ENCODE results near the gene CD226. TPM values are rescaled to one million over a fixed set of nuclear protein-coding genes. Genes with fewer than 3 reads are reported as not detected.

CD226 gene
- total RNA-seq, 1 experiment from 2014 or later = 1.2 TPM

- no peak for DNase-seq (ENCODE audit: low read depth, low spot score)
Measured at GRCh38 chr18:69996417-69996816, 48.7 kb upstream of the CD226 start.

DNA sequence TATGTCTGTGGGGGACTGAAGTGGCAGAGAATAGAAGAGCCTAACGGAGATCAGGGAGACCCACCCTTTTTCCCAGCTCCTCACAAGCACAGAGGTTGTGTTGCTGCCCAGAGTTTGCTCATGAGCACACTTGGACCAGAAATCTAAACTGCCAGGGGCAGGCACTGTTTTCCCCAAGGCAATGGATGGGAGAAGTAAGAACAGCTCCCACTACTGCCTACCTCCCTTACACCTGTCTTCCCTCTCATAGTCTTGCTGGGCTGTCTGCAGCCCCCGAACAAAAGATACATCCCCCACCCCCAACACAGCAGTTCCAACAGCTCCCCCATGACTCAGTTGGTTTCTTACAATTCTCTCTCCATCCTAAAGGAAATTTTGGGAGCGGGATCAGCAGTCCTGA lies 48.1 kb upstream of the CD226 start:
- Histone ChIP-seq H3K79me2 (ENCODE audit: insufficient read depth, low read length) (no peaks in the 10 kb centered on the region), H3K27me3 (ENCODE audit: insufficient read depth, low read length) (no peaks in the 10 kb centered on the region), H2AFZ (ENCODE audit: low read depth, low read length, poor library complexity, severe bottlenecking) (no peak overlapping the region), H3K9me2 (ENCODE audit: insufficient read depth) (no peaks in the 10 kb centered on the region), H4K20me1 (ENCODE audit: insufficient read depth) (no peaks in the 10 kb centered on the region), H3K27ac (ENCODE audit: low read depth, low read length) (no peak overlapping the region), H3K4me3 (replicated peaks in 1 of 2; ENCODE audit: low read depth in 1 of 2, low read length in 2 of 2) (no peak overlapping the region), H3K4me2 (ENCODE audit: low read length) (no peak overlapping the region), H3K9me3 (ENCODE audit: control insufficient read depth in 1 of 2, insufficient read depth in 1 of 2, low read depth in 1 of 2, low read length in 2 of 2) (no peaks in the 10 kb centered on the region), H3K36me3 (ENCODE audit: control insufficient read depth in 1 of 2, insufficient read depth in 2 of 2, low read length in 2 of 2) (peaks cover 0 to 2% of the 10 kb centered on the region in 2 experiments; a peak in 1 of 4 replicates), H3K4me1 (ENCODE audit: control insufficient read depth in 1 of 2, insufficient read depth in 2 of 2, low read length in 2 of 2) (0 out of 4 replicates have a peak, but pooled peaks cover 0 to 2% of the 10 kb centered on the region in 2 experiments), H3K9ac (ENCODE audit: low read length) (no peak overlapping the region)
- RAD21 ChIA-PET (ENCODE audit: low non-redundant PET in 1 of 2, low total read pairs in 2 of 2, uncharacterized antibody in 2 of 2, unreplicated experiment in 2 of 2) = no interaction called here
- DNase-seq (ENCODE audit: low read depth, low spot score) (no peak), ATAC-seq (no peak)
- POLR2A ChIA-PET = no interaction called here
- CTCF ChIA-PET = no interaction called here
- intact Hi-C loops (cut with micrococcal nuclease) = no loop called here
- no TSS peak for BruUV-seq (replicated peaks)
- no peak for TF ChIP-seq ATF3 (IDR thresholded peaks at IDR 0.05)
- no peak for TF ChIP-seq SP1 (IDR thresholded peaks at IDR 0.05; ENCODE audit: low read depth)
- TF ChIP-seq POLR2AphosphoS5 (IDR thresholded peaks at IDR 0.05; ENCODE audit: low read depth, low read length) = no peak
- TF ChIP-seq EZH2phosphoT487 (IDR thresholded peaks at IDR 0.05; ENCODE audit: borderline replicate concordance) = no peak
- no peak for TF ChIP-seq RAD21 (IDR thresholded peaks at IDR 0.05; ENCODE audit: low read depth)
- TF ChIP-seq ZFX (IDR thresholded peaks at IDR 0.05) = no peak
- no peak for TF ChIP-seq EZH2 (IDR thresholded peaks at IDR 0.05)
- no peak for TF ChIP-seq TCF7L2 (IDR thresholded peaks at IDR 0.05; ENCODE audit: borderline replicate concordance, extremely low read depth, insufficient read depth, insufficient read length)
- TF ChIP-seq JUND (IDR thresholded peaks at IDR 0.05) = no peak
- TF ChIP-seq SIN3A (IDR thresholded peaks at IDR 0.05; ENCODE audit: low read depth) = no peak
- no peak for TF ChIP-seq ZNF274 (IDR thresholded peaks at IDR 0.05; ENCODE audit: low read depth, low read length)
- TF ChIP-seq, protein P1, sequence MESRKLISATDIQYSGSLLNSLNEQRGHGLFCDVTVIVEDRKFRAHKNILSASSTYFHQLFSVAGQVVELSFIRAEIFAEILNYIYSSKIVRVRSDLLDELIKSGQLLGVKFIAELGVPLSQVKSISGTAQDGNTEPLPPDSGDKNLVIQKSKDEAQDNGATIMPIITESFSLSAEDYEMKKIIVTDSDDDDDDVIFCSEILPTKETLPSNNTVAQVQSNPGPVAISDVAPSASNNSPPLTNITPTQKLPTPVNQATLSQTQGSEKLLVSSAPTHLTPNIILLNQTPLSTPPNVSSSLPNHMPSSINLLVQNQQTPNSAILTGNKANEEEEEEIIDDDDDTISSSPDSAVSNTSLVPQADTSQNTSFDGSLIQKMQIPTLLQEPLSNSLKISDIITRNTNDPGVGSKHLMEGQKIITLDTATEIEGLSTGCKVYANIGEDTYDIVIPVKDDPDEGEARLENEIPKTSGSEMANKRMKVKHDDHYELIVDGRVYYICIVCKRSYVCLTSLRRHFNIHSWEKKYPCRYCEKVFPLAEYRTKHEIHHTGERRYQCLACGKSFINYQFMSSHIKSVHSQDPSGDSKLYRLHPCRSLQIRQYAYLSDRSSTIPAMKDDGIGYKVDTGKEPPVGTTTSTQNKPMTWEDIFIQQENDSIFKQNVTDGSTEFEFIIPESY (IDR thresholded peaks at IDR 0.05; ENCODE audit: extremely low read depth, insufficient replicate concordance, low read length) = no peak

More at GRCh38 chr18:69996417-69996816, 48.7 kb upstream of the CD226 start:
- Histone ChIP-seq H3K27ac (ENCODE audit: low read depth, low read length) (no peak overlapping the region), H3K9me3 (ENCODE audit: control insufficient read depth in 1 of 2, insufficient read depth in 1 of 2, low read depth in 1 of 2, low read length in 2 of 2) (no peaks in the 10 kb centered on the region), H2AFZ (ENCODE audit: low read depth, low read length, poor library complexity, severe bottlenecking) (no peak overlapping the region), H3K9me2 (ENCODE audit: insufficient read depth) (no peaks in the 10 kb centered on the region), H3K4me2 (ENCODE audit: low read length) (no peak overlapping the region), H3K4me1 (ENCODE audit: control insufficient read depth in 1 of 2, insufficient read depth in 2 of 2, low read length in 2 of 2) (0 out of 4 replicates have a peak, but pooled peaks cover 0 to 2% of the 10 kb centered on the region in 2 experiments), H4K20me1 (ENCODE audit: insufficient read depth) (no peaks in the 10 kb centered on the region), H3K4me3 (replicated peaks in 1 of 2; ENCODE audit: low read depth in 1 of 2, low read length in 2 of 2) (no peak overlapping the region), H3K79me2 (ENCODE audit: insufficient read depth, low read length) (no peaks in the 10 kb centered on the region), H3K27me3 (ENCODE audit: insufficient read depth, low read length) (no peaks in the 10 kb centered on the region), H3K9ac (ENCODE audit: low read length) (no peak overlapping the region), H3K36me3 (ENCODE audit: control insufficient read depth in 1 of 2, insufficient read depth in 2 of 2, low read length in 2 of 2) (peaks cover 2 to 5% of the 10 kb centered on the region in 2 experiments; a peak in 1 of 4 replicates)
- no TSS peak for BruUV-seq (replicated peaks)
- no peak for ATAC-seq
- RAD21 ChIA-PET (ENCODE audit: low non-redundant PET in 1 of 2, low total read pairs in 2 of 2, uncharacterized antibody in 2 of 2, unreplicated experiment in 2 of 2) = no interaction called here
- TF ChIP-seq TCF7L2 (IDR thresholded peaks at IDR 0.05; ENCODE audit: borderline replicate concordance, extremely low read depth, insufficient read depth, insufficient read length) = no peak
- no peak for TF ChIP-seq JUND (IDR thresholded peaks at IDR 0.05)
- TF ChIP-seq SP1 (IDR thresholded peaks at IDR 0.05; ENCODE audit: low read depth) = no peak
- TF ChIP-seq, protein P1 (IDR thresholded peaks at IDR 0.05; ENCODE audit: extremely low read depth, insufficient replicate concordance, low read length) = no peak
- TF ChIP-seq ZFX (IDR thresholded peaks at IDR 0.05) = no peak
- no peak for TF ChIP-seq RAD21 (IDR thresholded peaks at IDR 0.05; ENCODE audit: low read depth)
- TF ChIP-seq ZNF274 (IDR thresholded peaks at IDR 0.05; ENCODE audit: low read depth, low read length) = no peak
- TF ChIP-seq EZH2 (IDR thresholded peaks at IDR 0.05) = no peak
- no peak for TF ChIP-seq FOSL1 (IDR thresholded peaks at IDR 0.05; ENCODE audit: low read depth)
- TF ChIP-seq SRF (IDR thresholded peaks at IDR 0.05; ENCODE audit: low read depth) = no peak
- POLR2A ChIA-PET = no interaction called here
- CTCF ChIA-PET = interaction anchor here (0.8 kb wide), 1 partner anchor 23 kb away, joined by 3 read pairs; no protein-coding TSS in a partner anchor
- intact Hi-C loops (cut with micrococcal nuclease) = no loop called here

All from HCT116 (cell line).